Anterior cingulate cortex (tissue), 58 donors: ENCODE measurements around the gene TPK1.
A peak's percentile ranks its signal among the peaks of the same experiment; 100 is the strongest.
"Not testable (repeated sequence)": the region's sequence is repeated elsewhere in the genome, so short reads cannot be mapped to it uniquely, and the experiment has no call there.

Experiments used
- DNase-seq, 58 donors: peaks; one replicate each; lab custom pipeline; 2025; lab: John Stamatoyannopoulos, UW

The TPK1 gene

DNA sequence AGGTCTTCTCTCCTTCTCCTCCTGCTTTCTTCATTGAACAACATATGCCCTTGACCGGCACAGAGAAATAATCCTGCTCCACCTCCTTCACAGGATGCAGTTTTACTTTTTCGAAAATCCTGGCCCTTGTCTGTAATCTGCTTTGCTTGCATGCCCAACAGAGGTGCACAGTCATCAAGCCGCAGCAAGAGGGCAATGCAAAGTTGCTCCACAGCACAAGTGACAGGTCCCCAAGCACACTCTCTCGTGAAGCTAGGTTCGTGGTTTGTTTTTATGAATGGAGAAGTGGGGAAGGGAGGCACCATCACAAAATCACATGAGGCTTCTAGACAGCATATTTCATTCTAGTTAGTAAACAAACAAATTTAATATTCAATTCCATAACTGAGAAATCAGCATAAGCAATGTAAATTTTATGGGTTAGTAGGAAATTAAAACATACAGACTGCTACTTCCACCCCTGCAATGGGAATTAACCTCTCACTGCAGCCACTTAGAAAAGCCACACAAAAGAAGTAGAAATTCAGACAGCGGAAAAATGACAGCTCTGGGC lies 178.8 kb downstream of the TPK1 start:
- DNase-seq: no peak

DNA sequence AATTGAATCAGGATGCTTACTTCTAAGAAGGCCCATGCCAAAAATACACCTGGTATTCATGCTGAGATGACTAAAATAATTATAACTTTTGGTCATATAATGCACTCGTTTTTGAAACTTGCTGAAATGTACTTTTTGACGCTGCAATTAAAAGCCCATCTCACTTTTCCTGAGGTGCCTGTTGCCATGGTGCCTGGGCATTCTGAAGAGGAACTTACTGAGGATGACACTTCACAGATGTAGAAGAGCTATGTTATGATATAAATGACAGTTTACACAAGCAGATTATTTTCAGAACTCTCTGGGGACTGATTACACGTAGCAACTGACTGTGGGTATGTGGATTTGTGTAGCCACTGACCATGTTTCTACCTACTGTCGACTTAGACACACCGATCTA lies 182.4 kb downstream of the TPK1 start:
- no peak for DNase-seq

DNA sequence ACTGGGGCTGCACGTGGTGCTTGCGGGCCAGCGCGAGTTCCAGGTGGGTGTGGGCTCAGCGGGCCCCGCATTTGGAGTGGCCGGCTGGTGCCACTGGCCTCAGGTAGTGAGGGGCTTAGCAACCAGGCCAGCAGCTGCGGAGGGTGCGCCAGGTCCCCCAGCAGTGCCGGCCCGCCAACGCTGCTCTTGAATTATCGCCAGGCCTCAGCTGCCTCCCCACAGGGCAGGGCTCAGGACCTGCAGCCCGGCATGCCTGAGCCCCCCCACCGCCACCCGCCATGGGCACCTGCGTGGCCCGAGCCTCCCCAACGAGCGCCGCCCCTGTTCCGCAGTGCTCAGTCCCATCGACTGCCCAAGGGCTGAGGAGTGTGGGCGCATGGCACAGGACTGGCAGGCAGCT lies 185.4 kb downstream of the TPK1 start:
- DNase-seq: peak in 1 of 58 donors; percentile 3

DNA sequence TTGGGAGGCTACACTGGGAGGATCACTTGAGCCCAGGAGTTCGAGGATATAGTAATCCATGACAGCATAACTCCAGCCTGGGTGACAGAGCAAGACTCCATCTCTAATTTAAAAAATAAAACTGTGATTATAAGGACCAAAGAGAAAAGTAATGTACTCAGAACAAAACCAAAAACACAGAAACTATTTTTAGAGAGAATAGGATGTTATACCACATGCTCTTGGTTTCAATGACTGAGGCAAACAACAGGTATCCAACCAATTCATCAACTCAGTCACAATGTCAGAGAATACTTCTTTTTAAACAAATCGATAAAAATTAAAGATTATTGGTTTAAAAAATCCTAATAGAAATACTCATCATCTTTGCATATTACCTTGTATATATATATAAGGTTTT lies 186.7 kb downstream of the TPK1 start:
- DNase-seq: no peak

DNA sequence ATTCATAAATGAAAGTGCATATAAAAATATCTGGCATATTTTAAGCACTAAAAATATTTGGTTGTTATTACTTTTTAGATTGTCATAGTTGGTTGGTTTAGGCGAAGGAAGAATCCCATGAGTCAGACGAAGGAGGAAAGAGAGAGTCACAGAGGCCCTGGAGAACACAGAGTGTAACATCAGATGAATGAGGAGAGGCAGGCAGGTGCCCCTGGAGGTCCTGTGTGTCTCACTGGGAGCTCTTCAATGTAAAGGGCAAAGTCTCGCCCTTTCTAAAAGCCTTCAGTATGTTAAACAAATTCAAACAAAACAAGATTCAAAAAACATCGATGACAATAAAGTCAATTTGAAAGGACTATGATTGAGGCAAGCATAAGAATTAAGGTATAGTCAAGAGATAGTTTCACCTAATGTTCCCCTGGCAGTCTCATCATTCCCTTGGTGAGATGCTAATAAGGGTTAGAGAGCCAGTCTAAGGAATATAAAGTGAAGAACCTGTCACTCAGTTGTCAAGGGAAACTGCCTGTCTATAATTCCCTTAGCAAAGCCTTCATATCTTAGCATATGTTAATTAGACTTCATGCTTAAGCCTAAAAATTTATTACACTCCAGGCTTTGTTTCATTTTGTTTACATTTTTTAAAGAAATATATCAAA lies 194.3 kb downstream of the TPK1 start:
- no peak for DNase-seq

DNA sequence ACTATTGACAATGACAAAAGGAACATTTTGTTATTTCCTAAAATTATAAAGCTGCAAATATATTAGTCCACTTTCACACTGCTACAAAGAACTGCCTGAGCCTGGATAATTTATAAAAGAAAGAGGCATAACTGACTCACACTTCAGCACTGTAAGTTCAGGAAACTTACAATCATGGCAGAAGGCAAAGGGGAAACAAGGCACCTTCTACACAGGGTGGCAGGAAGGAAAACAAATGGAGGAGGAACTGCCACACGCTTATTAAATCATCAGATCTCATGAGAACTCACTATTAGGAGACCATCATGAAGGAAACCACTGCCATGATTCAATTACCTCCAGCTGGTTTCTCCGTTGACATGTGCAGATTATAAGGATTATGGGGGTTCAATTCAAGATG lies 203.1 kb downstream of the TPK1 start:
- no peak for DNase-seq

DNA sequence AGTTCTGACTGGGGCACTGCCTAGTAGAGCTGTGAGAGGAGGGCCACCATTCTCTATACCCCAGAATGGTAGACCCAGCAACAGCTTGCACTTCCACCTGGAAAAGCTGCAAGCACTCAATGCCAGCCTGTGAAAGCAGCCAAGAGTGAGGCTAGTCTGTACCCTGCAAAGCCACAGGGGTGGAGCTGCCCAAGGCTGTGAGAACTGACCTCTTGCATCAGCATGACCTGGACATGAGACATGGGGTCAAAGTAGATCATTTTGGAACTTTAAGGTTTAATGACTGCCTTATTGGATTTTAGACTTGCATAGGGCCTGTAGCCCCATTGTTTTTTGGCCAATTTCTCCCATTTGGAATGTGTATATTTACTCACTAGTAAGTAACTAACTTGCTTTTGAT lies 206.3 kb downstream of the TPK1 start:
- no peak for DNase-seq

DNA sequence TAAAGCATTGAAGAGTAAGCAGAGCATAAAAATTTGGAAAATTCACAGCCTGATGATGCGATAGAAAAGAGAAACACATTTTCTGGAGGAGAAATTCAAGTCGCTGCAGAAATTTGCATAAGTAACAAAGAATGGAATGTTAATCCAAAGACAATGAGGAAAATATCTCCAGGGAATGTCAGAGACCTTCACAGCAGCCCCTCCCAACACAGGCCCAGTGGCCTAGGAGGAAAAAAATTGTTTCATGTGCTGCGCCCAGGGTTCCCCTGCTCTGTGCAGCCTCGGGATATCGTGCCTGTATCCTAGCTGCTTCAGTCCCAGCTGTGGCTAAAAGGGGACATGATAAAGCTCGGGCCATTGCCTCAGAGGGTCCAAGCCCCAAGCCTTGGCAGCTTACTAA lies 206.8 kb downstream of the TPK1 start:
- DNase-seq: no peak

DNA sequence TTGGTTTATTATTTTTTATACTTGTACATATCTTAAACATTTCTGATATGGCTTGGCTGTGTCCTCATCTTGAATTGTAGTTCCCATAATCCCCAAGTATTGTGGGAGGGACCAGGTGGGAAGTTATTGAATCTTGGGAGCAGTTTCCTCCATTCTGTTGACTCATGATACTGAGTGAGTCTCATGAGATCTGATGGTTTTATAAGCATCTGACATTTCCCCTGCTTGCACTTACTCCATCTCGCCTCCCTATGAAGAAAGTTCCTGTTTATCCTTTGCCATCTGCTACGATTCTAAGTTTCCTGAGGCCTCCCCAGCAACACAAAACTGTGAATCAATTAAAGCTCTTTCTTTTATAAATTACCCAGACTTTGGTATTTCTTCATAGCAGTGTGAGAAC lies 207.7 kb downstream of the TPK1 start:
- DNase-seq: no peak

DNA sequence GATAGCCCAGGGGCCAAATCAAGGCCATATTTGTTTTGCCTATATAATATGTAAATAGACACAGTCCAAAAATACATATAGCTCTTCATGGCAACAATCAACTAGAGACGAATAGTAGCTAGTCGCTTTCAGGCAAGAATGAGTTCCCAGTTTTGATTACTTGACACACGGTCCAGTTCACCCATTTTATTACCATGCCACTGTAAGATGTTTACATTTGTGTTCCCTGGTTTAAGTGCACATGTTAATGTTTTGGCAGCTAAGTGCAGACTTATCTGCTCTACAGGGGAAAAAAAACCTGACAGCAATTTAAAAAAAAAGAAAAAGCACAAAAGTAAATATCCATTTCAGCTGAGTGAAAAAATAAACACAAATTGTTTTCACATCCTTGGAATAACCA lies 213.1 kb downstream of the TPK1 start:
- DNase-seq: no peak

DNA sequence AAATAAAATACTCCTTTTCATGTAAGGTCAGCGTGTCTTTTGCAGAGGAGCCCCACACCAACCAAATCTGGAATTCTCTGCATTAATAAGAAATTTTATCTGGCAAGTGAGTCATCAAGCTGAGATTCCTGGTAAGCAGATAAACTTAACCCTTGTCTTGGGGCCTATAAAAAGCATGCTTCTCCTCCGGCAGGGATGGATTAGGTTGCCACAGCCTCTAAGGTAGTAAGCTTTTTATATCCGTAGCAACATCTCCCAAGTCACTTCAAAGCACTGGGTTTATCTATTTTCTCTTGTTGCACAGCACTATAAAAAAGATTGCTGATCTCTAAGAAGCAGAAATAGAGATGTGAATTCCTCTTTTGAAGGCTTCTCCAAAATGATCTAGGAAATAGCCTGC lies 229.6 kb downstream of the TPK1 start:
- no peak for DNase-seq

DNA sequence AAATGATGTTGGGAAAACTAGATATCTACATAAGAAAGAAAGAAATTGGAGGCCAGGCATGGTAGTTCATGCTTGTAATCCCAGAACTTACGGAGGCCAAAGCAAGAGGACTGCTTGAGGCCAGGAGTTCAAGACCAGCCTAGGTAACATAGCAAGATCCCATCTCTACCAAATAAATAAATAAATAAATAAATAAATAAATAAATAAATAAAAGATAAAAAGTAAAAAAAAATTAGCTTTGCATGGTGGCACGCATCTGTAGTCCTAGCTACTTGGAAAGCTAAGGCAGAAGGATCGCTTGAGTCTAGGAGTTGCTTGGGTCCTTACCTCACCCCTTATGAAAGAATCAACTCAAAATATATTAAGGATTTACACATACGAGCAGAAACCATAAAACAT lies 238.9 kb downstream of the TPK1 start:
- DNase-seq: no peak

DNA sequence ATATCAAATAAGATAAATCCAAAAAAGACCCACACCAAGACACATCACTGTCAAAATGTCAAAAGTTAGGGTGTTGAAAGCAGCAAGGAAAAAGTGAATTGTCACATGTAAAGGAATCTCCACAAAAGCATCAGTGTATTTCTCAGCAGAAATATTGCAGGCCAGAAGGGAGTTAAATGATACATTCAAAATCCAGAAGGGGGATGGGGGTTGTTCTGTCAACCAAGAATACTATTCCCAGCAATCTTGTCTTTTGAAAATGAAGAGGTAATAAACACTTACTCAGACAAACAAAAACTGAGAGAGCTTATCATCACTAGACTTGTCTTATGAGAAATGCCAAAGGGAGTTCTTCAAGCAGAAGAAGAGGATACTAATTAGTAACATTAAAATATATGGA lies 241.3 kb downstream of the TPK1 start:
- no peak for DNase-seq

DNA sequence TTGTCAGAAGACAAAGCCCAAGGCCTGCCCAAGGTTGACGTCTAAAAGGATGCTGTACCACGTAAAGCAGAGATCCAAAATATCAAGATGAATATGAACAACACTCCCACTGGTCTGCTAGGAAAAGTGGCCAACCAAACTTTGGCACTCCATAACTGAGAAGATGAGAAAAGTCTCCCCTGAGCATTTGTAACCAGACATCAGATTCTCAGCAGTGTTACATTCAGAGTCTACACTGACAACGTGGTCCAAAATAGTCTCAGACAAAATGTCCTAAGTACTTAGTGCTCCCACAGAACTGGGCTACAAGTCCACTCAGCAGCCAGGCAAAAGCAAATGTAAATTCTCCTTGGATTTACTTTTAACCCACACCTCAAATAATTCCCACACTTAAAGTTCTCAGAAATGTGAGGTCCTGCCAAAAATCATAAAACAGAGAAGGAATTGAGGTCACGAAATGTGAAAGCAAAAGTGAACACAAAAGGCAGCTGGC lies 247.2 kb downstream of the TPK1 start:
- peak in 2 of 58 donors; percentile 20 to 59 for DNase-seq

DNA sequence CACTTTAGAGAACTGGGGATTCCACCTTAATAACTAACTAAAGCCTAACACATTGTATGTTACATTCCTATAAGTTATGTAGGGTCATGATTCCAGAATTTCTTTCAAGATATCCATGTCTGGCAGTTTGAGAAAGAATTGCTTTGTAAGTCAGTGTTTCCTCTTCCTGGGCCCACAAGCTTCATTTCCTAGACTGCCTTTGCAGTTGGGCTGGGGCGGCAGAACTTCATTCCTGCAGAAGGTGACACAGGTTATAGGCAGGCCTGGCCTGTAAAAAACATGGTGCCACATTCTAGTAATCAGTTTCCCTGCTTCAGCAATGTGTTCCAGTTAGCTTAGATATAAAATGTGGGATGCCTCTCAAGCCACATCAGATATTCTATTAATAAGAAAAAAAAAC lies 248.2 kb downstream of the TPK1 start:
- no peak for DNase-seq

DNA sequence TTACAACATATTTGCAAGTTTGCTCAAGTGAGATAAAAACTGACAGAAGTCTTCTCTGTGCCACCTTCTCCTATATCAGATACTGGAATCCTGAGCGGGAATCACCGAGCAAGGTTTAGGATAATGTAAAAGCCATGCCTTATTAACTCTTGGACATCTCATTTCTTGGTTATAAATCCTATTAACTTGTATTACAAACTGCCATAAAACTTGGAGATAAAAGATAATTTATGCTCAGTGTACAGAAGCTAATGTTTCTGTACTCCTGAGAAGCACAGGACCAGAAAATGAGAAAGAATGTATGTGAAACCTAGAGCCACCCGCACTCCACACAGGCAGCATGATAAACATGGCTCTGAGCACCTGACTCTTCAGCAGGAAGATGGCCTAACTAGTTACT lies 251.1 kb downstream of the TPK1 start:
- no peak for DNase-seq

DNA sequence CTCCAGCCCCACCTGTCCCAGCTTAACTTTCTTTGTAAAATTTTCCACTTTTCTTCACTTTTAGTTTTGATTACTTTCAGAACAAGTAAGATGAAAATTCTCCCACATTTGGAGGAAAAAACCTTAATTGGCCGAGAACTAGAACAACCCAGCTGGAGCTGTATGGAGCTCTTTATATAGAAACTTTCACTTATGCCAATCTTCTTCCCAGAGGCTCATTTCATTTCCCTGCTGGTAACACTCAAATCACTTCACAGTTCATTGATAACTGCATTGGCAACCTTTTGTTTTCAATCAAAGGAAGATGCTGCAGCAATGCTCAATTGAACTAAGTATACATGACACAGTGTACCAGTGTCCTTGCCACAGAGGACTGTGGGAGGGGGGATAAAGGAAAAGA lies 256.2 kb downstream of the TPK1 start:
- DNase-seq: peak in 1 of 58 donors; percentile 15

DNA sequence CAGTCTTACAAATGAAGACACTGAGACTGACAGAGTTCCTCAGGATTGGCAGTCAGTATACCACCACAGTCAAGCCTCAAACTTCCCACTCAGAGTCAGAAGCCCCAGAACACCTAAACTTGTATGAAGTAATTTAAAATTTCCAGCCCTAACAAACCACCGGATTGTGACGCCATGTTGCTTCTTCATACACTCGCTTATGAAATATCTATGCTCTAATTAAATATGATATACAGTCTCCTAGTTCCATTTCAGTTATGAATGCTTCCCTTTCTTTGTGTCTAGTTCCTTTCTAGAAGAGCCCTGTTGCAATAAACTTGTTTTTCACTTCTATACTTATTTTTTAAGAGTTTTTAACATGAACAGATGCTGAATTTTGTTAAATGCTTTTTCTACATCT lies 260.4 kb downstream of the TPK1 start:
- DNase-seq: no peak

DNA sequence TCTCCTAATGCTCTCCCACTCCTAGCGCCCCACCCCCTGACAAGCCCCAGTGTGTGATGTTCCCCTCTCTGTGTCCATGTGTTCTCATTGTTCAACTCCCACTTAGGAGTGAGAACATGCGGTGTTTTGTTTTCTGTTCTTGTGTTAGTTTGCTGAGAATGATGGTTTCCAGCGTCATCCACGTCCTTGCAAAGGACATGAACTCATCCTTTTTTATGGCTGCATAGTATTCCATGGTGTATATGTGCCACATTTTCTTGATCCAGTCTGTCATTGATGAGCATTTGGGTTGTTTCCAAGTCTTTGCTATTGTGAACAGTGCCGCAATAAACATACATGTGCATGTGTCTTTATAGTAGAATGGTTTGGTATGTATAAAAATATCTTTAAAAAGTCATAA lies 261.1 kb downstream of the TPK1 start:
- DNase-seq: not testable (repeated sequence)

DNA sequence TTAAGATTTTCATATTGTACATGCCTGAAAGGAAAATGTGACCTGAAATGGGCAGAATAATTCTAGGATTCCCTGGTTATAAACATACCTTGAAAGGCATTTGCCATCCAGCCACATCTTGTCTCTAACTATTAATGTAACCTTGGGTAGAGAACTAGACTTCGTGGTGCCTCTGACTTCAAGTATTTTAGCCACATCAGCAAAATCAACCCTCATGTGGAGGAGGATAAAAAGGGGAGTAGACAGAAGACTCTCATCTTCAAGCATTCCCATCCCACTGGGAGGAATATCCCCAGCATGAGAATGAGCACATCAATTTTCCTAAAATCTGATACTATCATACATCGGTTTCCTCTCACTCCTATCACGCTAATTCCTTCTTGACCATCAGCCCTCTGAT lies 267.6 kb downstream of the TPK1 start:
- DNase-seq: no peak

DNA sequence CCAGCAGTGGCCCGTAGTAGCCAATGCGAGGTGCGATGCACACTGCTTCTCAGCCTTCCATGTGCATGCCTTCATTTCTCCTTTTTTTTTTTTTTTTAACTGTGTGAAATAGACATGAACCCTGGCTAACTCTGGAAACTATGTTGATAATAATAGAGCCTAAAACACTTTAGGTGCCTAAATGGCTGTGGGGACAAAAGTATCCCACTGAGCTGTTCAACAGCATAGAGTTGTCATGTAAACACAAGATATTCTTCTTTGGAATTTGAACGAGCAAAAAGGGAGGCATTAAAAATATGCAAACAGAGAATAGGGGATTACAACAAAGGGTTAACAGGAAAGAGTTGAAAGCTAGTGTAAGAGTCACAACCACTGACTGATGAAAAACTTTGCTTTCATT lies 270.3 kb downstream of the TPK1 start:
- DNase-seq: no peak

DNA sequence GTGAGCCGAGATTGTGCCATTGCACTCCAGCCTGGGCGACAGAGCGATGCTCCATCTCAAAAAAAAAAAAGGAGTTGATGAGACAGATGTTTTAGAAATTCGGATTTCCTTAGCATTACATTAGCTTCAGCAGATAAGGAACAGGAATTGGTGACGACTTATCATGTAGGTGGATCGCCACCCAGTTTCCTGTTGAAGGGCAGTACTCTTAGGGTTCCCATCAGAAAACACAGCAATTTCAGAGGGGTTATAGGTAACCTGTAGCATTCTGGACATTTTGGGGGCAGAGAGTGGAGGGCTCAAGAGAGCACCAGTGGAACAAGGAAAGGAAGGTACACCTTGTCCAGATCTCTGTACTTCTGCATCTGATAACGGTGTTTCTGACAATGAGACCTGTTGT lies 286.0 kb downstream of the TPK1 start:
- DNase-seq: no peak

DNA sequence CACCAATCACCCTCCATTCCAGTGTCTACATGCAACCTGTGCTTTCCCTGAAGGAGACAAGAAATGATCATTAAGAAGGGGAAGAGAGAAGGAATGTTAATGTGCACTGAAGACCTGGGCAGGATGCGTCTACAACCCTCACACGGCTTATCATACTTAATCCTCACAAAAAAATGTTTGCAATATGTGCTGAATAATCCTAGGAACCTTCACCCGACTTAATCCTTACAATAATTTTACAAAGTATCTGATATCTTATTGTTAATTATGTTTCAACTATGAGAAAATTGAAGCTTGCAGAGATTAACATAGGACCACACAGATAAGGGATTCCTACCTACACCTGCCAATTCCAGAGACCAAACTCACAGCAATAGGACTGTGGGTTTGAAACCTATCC lies 287.3 kb downstream of the TPK1 start:
- DNase-seq: no peak
